ENCODE results near the gene TSKU.
"Not testable (repeated sequence)": the region's sequence is repeated elsewhere in the genome, so short reads cannot be mapped to it uniquely, and the experiment has no call there.

Gene TSKU

GRCh38 chr11:76786441-76787014 lies 3.4 kb downstream of the TSKU start:
- H3K9ac ChIP-seq (ENCODE audit: low read length): no peak overlapping the region
- H3K4me1 ChIP-seq (ENCODE audit: control insufficient read depth, low read depth, low read length): peaks cover 28% of the 10 kb centered on the region
- H3K9me3 ChIP-seq (ENCODE audit: control insufficient read depth, low read depth, low read length): no peaks in the 10 kb centered on the region
- H3K4me3 ChIP-seq (ENCODE audit: low read length): no peak overlapping the region
- no peaks in the 10 kb centered on the region for H3K27me3 ChIP-seq (ENCODE audit: control insufficient read depth, insufficient read depth, low read length)
- H3K27ac ChIP-seq (ENCODE audit: low read length): no peak overlapping the region
- H3K36me3 ChIP-seq (ENCODE audit: control insufficient read depth, low read depth, low read length): no peaks in the 10 kb centered on the region

GRCh38 chr11:76787271-76787670 lies 4.1 kb downstream of the TSKU start:
- Histone ChIP-seq H3K36me3 (ENCODE audit: control insufficient read depth, low read depth, low read length) (no peaks in the 10 kb centered on the region), H3K9me3 (ENCODE audit: control insufficient read depth, low read depth, low read length) (no peaks in the 10 kb centered on the region), H3K27me3 (ENCODE audit: control insufficient read depth, insufficient read depth, low read length) (no peaks in the 10 kb centered on the region), H3K9ac (ENCODE audit: low read length) (no peak overlapping the region), H3K4me3 (ENCODE audit: low read length) (no peak overlapping the region), H3K27ac (ENCODE audit: low read length) (no peak overlapping the region), H3K4me1 (ENCODE audit: control insufficient read depth, low read depth, low read length) (peaks cover 22% of the 10 kb centered on the region)

GRCh38 chr11:76787911-76788596 lies 4.9 kb downstream of the TSKU start:
- Histone ChIP-seq H3K27ac (ENCODE audit: low read length) (no peak overlapping the region), H3K9me3 (ENCODE audit: control insufficient read depth, low read depth, low read length) (no peaks in the 10 kb centered on the region), H3K36me3 (ENCODE audit: control insufficient read depth, low read depth, low read length) (no peaks in the 10 kb centered on the region), H3K27me3 (ENCODE audit: control insufficient read depth, insufficient read depth, low read length) (no peaks in the 10 kb centered on the region), H3K4me1 (ENCODE audit: control insufficient read depth, low read depth, low read length) (peaks cover 24% of the 10 kb centered on the region), H3K9ac (ENCODE audit: low read length) (no peak overlapping the region), H3K4me3 (ENCODE audit: low read length) (no peak overlapping the region)

GRCh38 chr11:76788661-76789442 lies 5.7 kb downstream of the TSKU start:
- Histone ChIP-seq H3K27me3 (ENCODE audit: control insufficient read depth, insufficient read depth, low read length) (no peaks in the 10 kb centered on the region), H3K9me3 (ENCODE audit: control insufficient read depth, low read depth, low read length) (no peaks in the 10 kb centered on the region), H3K4me3 (ENCODE audit: low read length) (no peak overlapping the region), H3K36me3 (ENCODE audit: control insufficient read depth, low read depth, low read length) (no peaks in the 10 kb centered on the region), H3K9ac (ENCODE audit: low read length) (no peak overlapping the region), H3K27ac (ENCODE audit: low read length) (no peak overlapping the region), H3K4me1 (ENCODE audit: control insufficient read depth, low read depth, low read length) (peaks cover 32% of the 10 kb centered on the region)

GRCh38 chr11:76789443-76789719 lies 6.2 kb downstream of the TSKU start:
- no peak overlapping the region for H3K9ac ChIP-seq (ENCODE audit: low read length)
- H3K4me1 ChIP-seq (ENCODE audit: control insufficient read depth, low read depth, low read length): peaks cover 37% of the 10 kb centered on the region
- H3K27me3 ChIP-seq (ENCODE audit: control insufficient read depth, insufficient read depth, low read length): no peaks in the 10 kb centered on the region
- no peaks in the 10 kb centered on the region for H3K9me3 ChIP-seq (ENCODE audit: control insufficient read depth, low read depth, low read length)
- H3K4me3 ChIP-seq (ENCODE audit: low read length): no peak overlapping the region
- no peak overlapping the region for H3K27ac ChIP-seq (ENCODE audit: low read length)
- H3K36me3 ChIP-seq (ENCODE audit: control insufficient read depth, low read depth, low read length): no peaks in the 10 kb centered on the region

- H3K4me1 ChIP-seq (ENCODE audit: control insufficient read depth, low read depth, low read length): peaks cover 31% of the 10 kb centered on the region
- H3K27me3 ChIP-seq (ENCODE audit: control insufficient read depth, insufficient read depth, low read length): no peaks in the 10 kb centered on the region
- H3K4me3 ChIP-seq (ENCODE audit: low read length): no peak overlapping the region
- no peak overlapping the region for H3K27ac ChIP-seq (ENCODE audit: low read length)
- H3K9me3 ChIP-seq (ENCODE audit: control insufficient read depth, low read depth, low read length): no peaks in the 10 kb centered on the region
- H3K9ac ChIP-seq (ENCODE audit: low read length): no peak overlapping the region
- no peaks in the 10 kb centered on the region for H3K36me3 ChIP-seq (ENCODE audit: control insufficient read depth, low read depth, low read length)
Measured at GRCh38 chr11:76790251-76790650, 7.1 kb downstream of the TSKU start.

GRCh38 chr11:76791002-76791770 lies 8.0 kb downstream of the TSKU start:
- H3K27ac ChIP-seq (ENCODE audit: low read length); H3K4me3 ChIP-seq (ENCODE audit: low read length); H3K36me3 ChIP-seq (ENCODE audit: control insufficient read depth, low read depth, low read length); H3K9ac ChIP-seq (ENCODE audit: low read length); H3K9me3 ChIP-seq (ENCODE audit: control insufficient read depth, low read depth, low read length); H3K27me3 ChIP-seq (ENCODE audit: control insufficient read depth, insufficient read depth, low read length): not testable (repeated sequence)
- peaks cover 22% of the 10 kb centered on the region for H3K4me1 ChIP-seq (ENCODE audit: control insufficient read depth, low read depth, low read length)

GRCh38 chr11:76791861-76792260 lies 8.7 kb downstream of the TSKU start:
- Histone ChIP-seq H3K4me1 (ENCODE audit: control insufficient read depth, low read depth, low read length) (peaks cover 16% of the 10 kb centered on the region), H3K4me3 (ENCODE audit: low read length) (no peak overlapping the region), H3K36me3 (ENCODE audit: control insufficient read depth, low read depth, low read length) (peaks cover 8% of the 10 kb centered on the region), H3K9me3 (ENCODE audit: control insufficient read depth, low read depth, low read length) (no peaks in the 10 kb centered on the region), H3K27me3 (ENCODE audit: control insufficient read depth, insufficient read depth, low read length) (no peaks in the 10 kb centered on the region), H3K9ac (ENCODE audit: low read length) (no peak overlapping the region), H3K27ac (ENCODE audit: low read length) (no peak overlapping the region)

- no peak overlapping the region for H3K9ac ChIP-seq (ENCODE audit: low read length)
- H3K27ac ChIP-seq (ENCODE audit: low read length): no peak overlapping the region
Measured at GRCh38 chr11:76792505-76793264, 9.5 kb downstream of the TSKU start.

GRCh38 chr11:76793391-76794291 lies 10.5 kb downstream of the TSKU start:
- Histone ChIP-seq H3K4me1 (ENCODE audit: control insufficient read depth, low read depth, low read length) (peaks cover 16% of the 10 kb centered on the region), H3K27me3 (ENCODE audit: control insufficient read depth, insufficient read depth, low read length) (no peaks in the 10 kb centered on the region), H3K27ac (ENCODE audit: low read length) (no peak overlapping the region), H3K36me3 (ENCODE audit: control insufficient read depth, low read depth, low read length) (peaks cover 8% of the 10 kb centered on the region), H3K9me3 (ENCODE audit: control insufficient read depth, low read depth, low read length) (no peaks in the 10 kb centered on the region), H3K9ac (ENCODE audit: low read length) (no peak overlapping the region), H3K4me3 (ENCODE audit: low read length) (no peak overlapping the region)

More at GRCh38 chr11:76792505-76793264, 9.5 kb downstream of the TSKU start:
- Histone ChIP-seq H3K27me3 (ENCODE audit: control insufficient read depth, insufficient read depth, low read length) (no peaks in the 10 kb centered on the region), H3K9me3 (ENCODE audit: control insufficient read depth, low read depth, low read length) (no peaks in the 10 kb centered on the region), H3K4me1 (ENCODE audit: control insufficient read depth, low read depth, low read length) (peaks cover 16% of the 10 kb centered on the region), H3K36me3 (ENCODE audit: control insufficient read depth, low read depth, low read length) (peaks cover 8% of the 10 kb centered on the region), H3K4me3 (ENCODE audit: low read length) (no peak overlapping the region)

Data from iPS-18a (cell line).